Activated CD4-positive, alpha-beta T cell treated with anti-CD3 and anti-CD28 coated beads for 48 hours (primary cell): Measurements from ENCODE around the gene STON1.
"Not testable (repeated sequence)": the region's sequence is repeated elsewhere in the genome, so short reads cannot be mapped to it uniquely, and the experiment has no call there.

Source experiments
- DNase-seq: peaks from one replicate; pipeline ENCODE4 v3.0.0-alpha.2; 2020

STON1 gene

GRCh38 chr2:48528431-48528830 lies 1.5 kb upstream of the STON1 start:
- DNase-seq: no peak

GRCh38 chr2:48529194-48529593 lies 760 bp upstream of the STON1 start:
- DNase-seq: no peak

- peak; percentile 15 for DNase-seq
Observed at GRCh38 chr2:48529676-48530032, 300 bp upstream of the STON1 start.

- DNase-seq: no peak
Observed at GRCh38 chr2:48531141-48531648, 1.2 kb downstream of the STON1 start.

- DNase-seq: no peak
Observed at GRCh38 chr2:48532174-48532573, 2.2 kb downstream of the STON1 start.

GRCh38 chr2:48532824-48533223 lies 2.9 kb downstream of the STON1 start:
- DNase-seq: no peak

- no peak for DNase-seq
Observed at GRCh38 chr2:48534781-48535180, 4.8 kb downstream of the STON1 start.

GRCh38 chr2:48540237-48540935 lies 10.4 kb downstream of the STON1 start:
- no peak for DNase-seq

GRCh38 chr2:48541666-48542389 lies 11.9 kb downstream of the STON1 start:
- DNase-seq: no peak

GRCh38 chr2:48543895-48544294 lies 13.9 kb downstream of the STON1 start:
- no peak for DNase-seq

GRCh38 chr2:48545244-48545643 lies 15.3 kb downstream of the STON1 start:
- no peak for DNase-seq

GRCh38 chr2:48548840-48549239 lies 18.9 kb downstream of the STON1 start:
- DNase-seq: no peak

- no peak for DNase-seq
Observed at GRCh38 chr2:48549972-48550371, 20.0 kb downstream of the STON1 start.

GRCh38 chr2:48551548-48551947 lies 21.6 kb downstream of the STON1 start:
- DNase-seq: no peak

GRCh38 chr2:48555071-48555470 lies 25.1 kb downstream of the STON1 start:
- not testable (repeated sequence) for DNase-seq

GRCh38 chr2:48558456-48558855 lies 28.5 kb downstream of the STON1 start:
- no peak for DNase-seq

GRCh38 chr2:48560546-48561209 lies 30.7 kb downstream of the STON1 start:
- DNase-seq: no peak

GRCh38 chr2:48562281-48562680 lies 32.3 kb downstream of the STON1 start:
- DNase-seq: no peak

- no peak for DNase-seq
Observed at GRCh38 chr2:48566592-48567310, 36.8 kb downstream of the STON1 start.

GRCh38 chr2:48567671-48568070 lies 37.7 kb downstream of the STON1 start:
- no peak for DNase-seq

- DNase-seq: no peak
Observed at GRCh38 chr2:48568547-48568946, 38.6 kb downstream of the STON1 start.

- no peak for DNase-seq
Observed at GRCh38 chr2:48569433-48569832, 39.5 kb downstream of the STON1 start.

- no peak for DNase-seq
Observed at GRCh38 chr2:48572816-48573215, 42.9 kb downstream of the STON1 start.
